Measurements from ENCODE around the gene MOB1B. TPM values are rescaled to one million over a fixed set of nuclear protein-coding genes. Genes with fewer than 3 reads are reported as not detected.

The MOB1B gene
- total RNA-seq, 2 donors from 2014 or later, result 13.6 to 19.7 TPM

- Histone ChIP-seq H3K4me3 (no peak overlapping the region), H3K4me1 (replicated peaks) (no peaks in the 10 kb centered on the region), H3K36me3 (no peaks in the 10 kb centered on the region), H3K9me3 (no peaks in the 10 kb centered on the region), H3K27ac (no peak overlapping the region), H3K27me3 (replicated peaks; ENCODE audit: insufficient read depth) (no peaks in the 10 kb centered on the region)
- WGBS, result 94% methylated on average over 7 of the region's 7 CpGs
- TF ChIP-seq CTCF (IDR thresholded peaks at IDR 0.05), result no peak
- no peak for TF ChIP-seq POLR2AphosphoS5 (IDR thresholded peaks at IDR 0.05)
- TF ChIP-seq POLR2A (IDR thresholded peaks at IDR 0.05), result no peak
- intact Hi-C loops (cut with DNase I), result no loop called here
- DNase-seq (ENCODE audit: low spot score), result no peak
Measured at GRCh38 chr4:70935038-70935695, 33.0 kb downstream of the MOB1B start.

- no peak for TF ChIP-seq CTCF (IDR thresholded peaks at IDR 0.05)
- no peak for TF ChIP-seq POLR2AphosphoS5 (IDR thresholded peaks at IDR 0.05)
- TF ChIP-seq POLR2A (IDR thresholded peaks at IDR 0.05), result no peak
- no peak for DNase-seq (ENCODE audit: low spot score)
- H3K27ac ChIP-seq, result no peak overlapping the region
- no peaks in the 10 kb centered on the region for H3K36me3 ChIP-seq
- 94% methylated on average over 4 of the region's 4 CpGs for WGBS
- H3K4me3 ChIP-seq, result no peak overlapping the region
- intact Hi-C loops (cut with DNase I), result no loop called here
- no peaks in the 10 kb centered on the region for H3K27me3 ChIP-seq (replicated peaks; ENCODE audit: insufficient read depth)
- H3K4me1 ChIP-seq (replicated peaks), result no peaks in the 10 kb centered on the region
- no peaks in the 10 kb centered on the region for H3K9me3 ChIP-seq
Measured at GRCh38 chr4:70936200-70936787, 34.1 kb downstream of the MOB1B start.

- Histone ChIP-seq H3K27me3 (replicated peaks; ENCODE audit: insufficient read depth) (no peaks in the 10 kb centered on the region), H3K36me3 (no peaks in the 10 kb centered on the region), H3K4me1 (replicated peaks) (no peaks in the 10 kb centered on the region), H3K9me3 (no peaks in the 10 kb centered on the region), H3K4me3 (no peak overlapping the region), H3K27ac (no peak overlapping the region)
- DNase-seq (ENCODE audit: low spot score), result no peak
- TF ChIP-seq POLR2AphosphoS5 (IDR thresholded peaks at IDR 0.05) (no peak), POLR2A (IDR thresholded peaks at IDR 0.05) (no peak), CTCF (IDR thresholded peaks at IDR 0.05) (no peak)
- intact Hi-C loops (cut with DNase I), result no loop called here
- WGBS, result 79% methylated on average over 3 of the region's 3 CpGs
Measured at GRCh38 chr4:70938086-70938485, 35.9 kb downstream of the MOB1B start.

- Histone ChIP-seq H3K4me3 (no peak overlapping the region), H3K36me3 (no peaks in the 10 kb centered on the region), H3K27ac (no peak overlapping the region), H3K27me3 (replicated peaks; ENCODE audit: insufficient read depth) (no peaks in the 10 kb centered on the region), H3K9me3 (no peaks in the 10 kb centered on the region), H3K4me1 (replicated peaks) (no peaks in the 10 kb centered on the region)
- over 99% methylated on average over 5 of the region's 5 CpGs for WGBS
- intact Hi-C loops (cut with DNase I), result no loop called here
- TF ChIP-seq POLR2A (IDR thresholded peaks at IDR 0.05), result no peak
- TF ChIP-seq POLR2AphosphoS5 (IDR thresholded peaks at IDR 0.05), result no peak
- TF ChIP-seq CTCF (IDR thresholded peaks at IDR 0.05), result no peak
- DNase-seq (ENCODE audit: low spot score), result no peak
Measured at GRCh38 chr4:70940134-70940533, 38.0 kb downstream of the MOB1B start.

- no peak overlapping the region for H3K4me3 ChIP-seq
- DNase-seq (ENCODE audit: low spot score), result no peak
- no peaks in the 10 kb centered on the region for H3K9me3 ChIP-seq
- H3K4me1 ChIP-seq (replicated peaks), result no peaks in the 10 kb centered on the region
- H3K36me3 ChIP-seq, result no peaks in the 10 kb centered on the region
- no peak for TF ChIP-seq POLR2AphosphoS5 (IDR thresholded peaks at IDR 0.05)
- no peak for TF ChIP-seq CTCF (IDR thresholded peaks at IDR 0.05)
- TF ChIP-seq POLR2A (IDR thresholded peaks at IDR 0.05), result no peak
- H3K27ac ChIP-seq, result no peak overlapping the region
- intact Hi-C loops (cut with DNase I), result no loop called here
- H3K27me3 ChIP-seq (replicated peaks; ENCODE audit: insufficient read depth), result no peaks in the 10 kb centered on the region
Measured at GRCh38 chr4:70943114-70943513, 40.9 kb downstream of the MOB1B start.
